HG02973 (cell line): Measurements from ENCODE around the gene SFRP5.

ENCODE experiments used
- ATAC-seq: cut with Tn5 transposase; IDR thresholded peaks from one replicate; pipeline ENCODE4 v1.9.1; 2021; ENCODE audit warnings: moderate library complexity; ENCODE audit not compliant: unreplicated experiment

Gene SFRP5

GRCh38 chr10:97743169-97743943 lies 28.4 kb downstream of the SFRP5 start:
- ATAC-seq: no peak

- no peak for ATAC-seq
Measured at GRCh38 chr10:97740613-97741012, 31.2 kb downstream of the SFRP5 start.

DNA sequence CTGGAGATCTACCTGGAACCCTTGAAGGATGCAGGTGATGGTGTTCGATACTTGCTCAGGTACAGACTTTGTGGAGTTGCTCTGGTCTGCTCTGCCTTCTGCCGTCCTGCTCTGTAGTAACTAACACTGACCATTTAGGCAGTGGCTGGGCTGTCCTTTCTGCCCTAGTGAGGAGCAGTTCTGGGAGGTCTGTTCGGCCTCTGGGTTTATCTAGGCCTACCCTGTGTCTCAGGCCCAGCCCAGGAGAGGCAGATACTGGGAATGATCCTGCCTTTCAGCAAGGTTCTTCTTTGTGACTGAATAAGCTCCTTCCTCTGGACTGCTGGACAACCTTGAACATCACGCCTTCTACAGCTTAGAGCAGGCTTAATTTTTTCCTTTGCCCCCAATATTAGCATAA lies 33.2 kb downstream of the SFRP5 start:
- ATAC-seq: no peak

DNA sequence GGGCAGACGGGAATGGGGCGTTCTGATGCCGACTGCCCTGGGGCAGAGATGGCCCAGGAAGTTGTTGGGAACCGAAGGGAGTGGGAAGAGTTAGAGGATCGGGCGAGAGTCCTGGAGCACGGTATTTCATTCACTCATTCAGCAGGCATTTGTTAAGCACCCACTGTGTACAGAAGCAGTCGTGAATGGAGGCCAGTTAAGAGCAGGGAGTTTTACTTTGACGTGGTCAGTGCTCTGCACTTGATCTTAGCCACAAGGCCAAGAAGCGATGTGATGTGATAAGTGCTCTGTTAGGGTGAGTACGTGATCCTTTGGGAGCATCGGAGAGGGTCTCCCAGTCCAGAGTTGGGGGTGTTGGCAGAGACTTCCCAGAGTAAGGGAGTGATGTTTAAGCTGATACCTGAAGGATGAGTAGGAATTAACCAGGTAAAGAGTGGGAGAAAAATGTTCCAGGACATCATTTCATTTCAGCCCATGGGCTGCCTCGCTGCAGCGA lies 34.0 kb downstream of the SFRP5 start:
- peak; percentile 15 for ATAC-seq

- peak; percentile 75 for ATAC-seq
Measured at GRCh38 chr10:97736902-97737769, 34.7 kb downstream of the SFRP5 start, which contains the start of gene ZFYVE27. Gene ZFYVE27 (plus strand): TSS chr10:97737128. CDS start chr10:97738478, 1,350 bp downstream.

DNA sequence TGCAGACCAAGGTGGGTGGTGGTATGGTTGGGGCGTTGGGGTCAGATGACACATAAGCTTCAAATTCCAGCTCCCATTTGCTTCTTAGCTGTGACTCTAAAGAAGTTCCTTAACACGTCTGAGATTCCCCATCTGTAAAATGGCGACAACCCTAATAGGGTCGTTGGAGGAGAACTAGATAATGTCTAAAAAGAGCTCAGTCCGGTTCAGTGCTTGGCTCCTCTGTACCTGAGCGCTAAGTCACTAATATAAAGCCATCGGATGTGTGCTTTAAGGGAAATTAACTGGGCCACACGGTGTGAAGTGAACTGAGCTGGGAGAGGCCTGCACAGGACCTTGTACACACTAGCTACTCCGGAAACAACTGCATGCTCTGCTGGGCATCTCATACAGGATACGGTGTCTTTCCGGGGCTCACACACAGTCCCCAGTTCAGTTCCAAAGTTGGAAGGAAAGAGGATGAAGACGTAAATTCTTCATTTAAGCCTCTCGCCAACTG lies 35.3 kb downstream of the SFRP5 start:
- ATAC-seq: peak; percentile 6

- ATAC-seq: no peak
Measured at GRCh38 chr10:97734021-97734420, 37.8 kb downstream of the SFRP5 start.

DNA sequence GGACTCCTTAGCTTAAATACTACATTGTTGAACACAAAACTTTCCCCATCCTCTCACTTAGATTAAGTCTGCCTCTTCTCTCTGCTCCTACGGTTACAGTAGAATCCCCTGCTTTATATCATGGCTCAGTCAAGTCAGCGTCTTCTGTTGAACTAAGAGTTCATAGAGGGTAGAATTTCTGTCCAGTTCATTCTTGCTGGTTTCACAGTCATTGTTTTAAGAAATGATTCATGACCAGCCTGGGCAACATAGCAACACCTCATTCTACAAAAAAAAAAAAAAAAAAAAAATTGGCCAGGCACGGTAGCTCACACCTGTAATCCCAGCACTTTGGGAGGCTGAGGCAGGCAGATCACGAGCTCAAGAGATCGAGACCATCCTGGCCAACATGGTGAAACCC lies 38.5 kb downstream of the SFRP5 start:
- ATAC-seq: no peak

GRCh38 chr10:97732052-97732359 lies 39.8 kb downstream of the SFRP5 start:
- no peak for ATAC-seq

GRCh38 chr10:97731346-97732051 lies 40.3 kb downstream of the SFRP5 start:
- ATAC-seq: no peak

- no peak for ATAC-seq
Measured at GRCh38 chr10:97729014-97729413, 42.8 kb downstream of the SFRP5 start.

DNA sequence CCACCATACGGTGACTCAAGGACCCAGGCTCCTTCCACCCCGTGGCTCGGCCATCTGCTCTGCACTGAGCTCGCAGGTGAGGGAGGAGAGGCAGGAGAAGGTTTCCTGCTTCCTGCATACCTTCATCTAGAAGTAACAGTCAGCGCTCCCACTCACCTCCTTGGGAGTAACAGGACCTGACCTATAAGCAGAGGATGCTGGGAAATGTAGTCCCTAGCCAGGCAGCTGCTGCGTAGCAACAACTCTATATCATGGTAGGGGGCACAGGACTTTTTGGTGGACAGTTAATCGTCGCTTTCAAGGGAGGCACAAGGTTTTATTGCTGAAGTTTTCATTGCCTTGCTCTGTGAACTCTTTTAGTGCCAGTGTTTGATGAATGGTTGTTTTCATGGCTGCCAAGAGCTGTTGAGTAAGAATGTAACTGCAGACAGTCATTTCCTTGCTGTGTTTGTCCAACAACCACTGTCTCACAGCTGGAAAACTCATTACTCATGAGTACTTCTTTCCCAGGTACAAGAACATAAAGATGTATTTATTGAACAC lies 45.1 kb downstream of the SFRP5 start:
- ATAC-seq: no peak

DNA sequence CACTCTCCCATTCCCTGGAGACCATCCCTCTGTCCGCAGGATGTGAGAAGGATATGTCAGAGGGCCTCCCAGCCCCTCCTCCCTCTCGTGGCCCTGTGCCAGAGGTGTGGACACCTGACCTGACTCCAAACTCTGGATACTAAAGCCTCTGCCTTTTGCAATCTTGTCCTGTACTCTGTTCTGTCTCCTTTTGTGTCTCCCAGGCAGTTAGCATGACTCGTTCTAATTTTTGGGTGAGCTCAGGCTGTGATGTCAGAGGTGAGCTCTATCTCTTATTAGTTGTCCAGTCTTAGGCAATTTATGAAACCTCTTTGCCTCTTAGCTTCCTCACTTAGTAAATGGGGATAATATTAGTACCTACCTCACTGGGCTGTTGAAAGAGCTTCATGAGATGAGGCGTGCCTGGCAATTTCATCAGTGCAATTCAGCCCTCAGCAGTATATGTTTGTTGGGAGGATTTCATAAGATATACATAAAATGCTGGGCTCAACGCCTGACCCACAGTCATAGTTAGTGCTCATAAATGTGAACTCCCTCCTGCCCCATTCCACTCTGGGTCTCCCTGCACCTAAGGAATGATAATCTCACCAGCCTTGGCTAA lies 47.4 kb downstream of the SFRP5 start:
- ATAC-seq: no peak

- no peak for ATAC-seq
Measured at GRCh38 chr10:97723001-97723400, 48.8 kb downstream of the SFRP5 start.

DNA sequence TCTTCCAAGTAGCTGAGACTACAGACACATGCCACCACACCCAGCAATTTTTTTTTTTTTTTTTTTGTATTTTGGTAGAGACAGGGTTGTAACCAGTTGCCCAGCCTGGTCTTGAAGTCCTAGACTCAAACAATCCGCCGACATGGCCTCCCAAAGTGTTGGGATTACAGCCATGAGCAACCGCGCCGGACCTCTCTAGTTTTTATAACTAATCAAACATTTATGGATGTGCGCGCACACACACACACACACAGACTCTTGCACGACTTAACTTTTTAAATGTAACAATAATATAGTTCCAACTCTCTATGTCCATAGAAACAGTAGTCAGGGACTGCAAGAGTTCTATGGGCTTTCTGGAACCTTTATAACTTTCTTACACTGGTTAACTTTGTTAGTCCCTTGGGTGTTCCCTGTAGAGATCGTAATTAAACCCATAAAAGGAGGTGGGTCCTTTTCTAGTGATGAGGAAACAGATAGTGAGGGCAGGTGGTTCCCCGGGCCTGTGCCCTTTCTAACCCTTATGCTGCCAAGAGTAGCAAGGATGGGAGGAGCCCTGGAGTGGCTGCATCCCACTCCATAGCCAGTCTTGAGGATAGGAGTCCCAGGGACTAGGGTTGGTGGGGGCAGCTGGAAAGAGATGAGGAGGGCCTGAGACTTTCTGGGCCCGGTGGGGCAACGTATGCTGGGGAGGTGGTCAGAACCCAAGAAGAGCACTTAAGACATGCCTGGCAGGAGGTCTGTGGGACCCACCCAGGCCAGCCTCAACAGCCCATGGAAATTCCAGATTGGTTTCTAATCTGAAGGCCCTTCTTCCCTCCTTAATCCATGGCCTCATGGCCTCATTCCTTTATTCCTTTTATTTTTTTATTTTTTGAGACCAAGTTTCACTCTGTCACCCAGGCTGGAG lies 49.7 kb downstream of the SFRP5 start:
- no peak for ATAC-seq

GRCh38 chr10:97719602-97720001 lies 52.2 kb downstream of the SFRP5 start:
- ATAC-seq: no peak

DNA sequence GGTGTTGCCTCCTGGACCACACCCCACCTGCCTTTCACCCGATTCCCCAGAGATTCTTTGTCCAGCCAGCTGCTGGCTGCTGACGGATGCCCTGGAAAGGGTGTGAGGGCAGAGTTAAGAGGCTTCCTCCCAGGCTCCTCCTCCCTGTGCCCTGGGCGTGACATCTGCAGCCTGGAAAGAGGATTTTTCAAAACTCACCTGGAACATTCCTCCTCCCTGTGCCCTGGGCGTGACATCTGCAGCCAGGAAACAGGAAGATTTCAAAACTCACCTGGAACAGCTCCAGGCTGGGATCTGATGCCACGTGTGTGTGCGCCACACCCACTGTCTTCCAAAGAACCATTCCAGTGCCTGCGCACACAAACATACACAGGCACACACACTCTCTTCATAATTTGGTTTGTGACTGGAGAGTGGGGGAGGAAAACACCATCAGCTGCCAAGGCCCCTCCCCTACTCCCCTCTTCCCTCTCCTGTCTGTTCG lies 53.1 kb downstream of the SFRP5 start:
- ATAC-seq: no peak

- no peak for ATAC-seq
Measured at GRCh38 chr10:97718178-97718577, 53.6 kb downstream of the SFRP5 start.

DNA sequence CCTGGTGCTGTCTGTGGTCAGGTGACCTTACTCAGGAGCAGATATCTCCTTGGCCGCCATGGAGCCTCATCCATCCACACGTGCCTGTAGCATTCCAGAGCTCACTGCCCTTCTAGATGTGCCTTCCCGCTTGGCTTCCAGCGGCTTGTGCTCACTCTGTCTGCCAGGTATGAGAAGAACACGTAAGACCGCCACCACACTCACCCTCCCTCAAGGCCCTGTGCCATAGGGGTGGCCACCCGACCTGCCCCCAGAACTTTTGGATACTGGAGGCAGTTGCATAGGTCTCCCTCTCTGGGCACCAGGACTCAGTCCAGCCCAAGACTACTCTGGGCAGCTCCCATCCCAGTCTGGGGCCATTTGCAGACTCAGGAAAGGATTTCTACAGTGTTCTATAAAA lies 54.2 kb downstream of the SFRP5 start:
- ATAC-seq: no peak
